ENCODE results near the gene RNF39.

- TF ChIP-seq CTCF (IDR thresholded peaks at IDR 0.05) (no peak), POLR2A (IDR thresholded peaks at IDR 0.05) (no peak)
Observed at GRCh38 chr6:30112402-30112994, 36.9 kb upstream of the RNF39 start.
